Measurements from ENCODE around the gene MYO16.
A peak's percentile ranks its signal among the peaks of the same experiment; 100 is the strongest.

Gene MYO16

GRCh38 chr13:109196948-109197347 lies 567.5 kb downstream of the MYO16 start:
- no peak for TF ChIP-seq ZFX (IDR thresholded peaks at IDR 0.05; ENCODE audit: borderline replicate concordance)
- peak; percentile 28 for TF ChIP-seq CTCF (IDR thresholded peaks at IDR 0.05)
- no peak overlapping the region for H3K27ac ChIP-seq

GRCh38 chr13:109198585-109198984 lies 569.2 kb downstream of the MYO16 start:
- H3K27ac ChIP-seq, result no peak overlapping the region
- TF ChIP-seq CTCF (IDR thresholded peaks at IDR 0.05) (no peak), ZFX (IDR thresholded peaks at IDR 0.05; ENCODE audit: borderline replicate concordance) (no peak)

GRCh38 chr13:109199280-109199679 lies 569.9 kb downstream of the MYO16 start:
- no peak overlapping the region for H3K27ac ChIP-seq
- no peak for TF ChIP-seq CTCF (IDR thresholded peaks at IDR 0.05)
- no peak for TF ChIP-seq ZFX (IDR thresholded peaks at IDR 0.05; ENCODE audit: borderline replicate concordance)

GRCh38 chr13:109200556-109200955 lies 571.1 kb downstream of the MYO16 start:
- no peak overlapping the region for H3K27ac ChIP-seq
- TF ChIP-seq ZFX (IDR thresholded peaks at IDR 0.05; ENCODE audit: borderline replicate concordance) (no peak), CTCF (IDR thresholded peaks at IDR 0.05) (no peak)

GRCh38 chr13:109203587-109203986 lies 574.2 kb downstream of the MYO16 start:
- H3K27ac ChIP-seq, result no peak overlapping the region
- TF ChIP-seq ZFX (IDR thresholded peaks at IDR 0.05; ENCODE audit: borderline replicate concordance) (no peak), CTCF (IDR thresholded peaks at IDR 0.05) (no peak)

- TF ChIP-seq CTCF (IDR thresholded peaks at IDR 0.05), result no peak
- TF ChIP-seq ZFX (IDR thresholded peaks at IDR 0.05; ENCODE audit: borderline replicate concordance), result no peak
- no peak overlapping the region for H3K27ac ChIP-seq
These were observed 574.8 kb downstream of the MYO16 start for GRCh38 chr13:109204252-109204651.

- no peak for TF ChIP-seq ZFX (IDR thresholded peaks at IDR 0.05; ENCODE audit: borderline replicate concordance)
- no peak for TF ChIP-seq CTCF (IDR thresholded peaks at IDR 0.05)
- H3K27ac ChIP-seq, result no peak overlapping the region
These were observed 575.2 kb downstream of the MYO16 start for GRCh38 chr13:109204657-109205056.
